Thymus (tissue), 11 donors: ENCODE data around the gene PCSK6. TPM values are rescaled to one million over a fixed set of nuclear protein-coding genes. Genes with fewer than 3 reads are reported as not detected.

Experiments used
- DNase-seq, 9 donors: peaks; one replicate each; pipeline ENCODE4 v3.0.0-alpha.2; 2013; ENCODE audit warnings: low spot score in 9 of 9, low read depth in 6 of 9, missing footprints in 1 of 9
- H3K27ac ChIP-seq, 2 donors: one replicate each; pipeline ENCODE4 v1.5.1; 2013; ENCODE audit warnings: control low read depth in 1 of 2, low read depth in 1 of 2, low read length in 1 of 2, mild to moderate bottlenecking in 1 of 2, moderate library complexity in 1 of 2
- H3K27me3 ChIP-seq, 2 donors: one replicate each; pipeline ENCODE4 v1.5.1; 2013; ENCODE audit warnings: low read length in 1 of 2; ENCODE audit not compliant: control insufficient read depth in 2 of 2, insufficient read depth in 1 of 2
- H3K36me3 ChIP-seq, 2 donors: one replicate each; pipeline ENCODE4 v1.5.1; 2013; ENCODE audit warnings: low read length in 1 of 2, mild to moderate bottlenecking in 1 of 2, moderate library complexity in 1 of 2; ENCODE audit not compliant: control insufficient read depth in 2 of 2, insufficient read depth in 2 of 2
- H3K4me1 ChIP-seq, 2 donors: one replicate each; pipeline ENCODE4 v1.5.1; 2013; ENCODE audit warnings: low read length in 2 of 2; ENCODE audit not compliant: control insufficient read depth in 2 of 2, insufficient read depth in 2 of 2
- H3K4me3 ChIP-seq, 2 donors: one replicate each; pipeline ENCODE4 v1.5.1; 2013; ENCODE audit warnings: low read length in 2 of 2, control low read depth in 1 of 2, mild to moderate bottlenecking in 1 of 2
- H3K9me3 ChIP-seq, 2 donors: one replicate each; pipeline ENCODE4 v1.5.1; 2013; ENCODE audit warnings: low read length in 1 of 2, mild to moderate bottlenecking in 1 of 2; ENCODE audit not compliant: control insufficient read depth in 2 of 2, insufficient read depth in 1 of 2
- WGBS: extraction: QIAGEN DNeasy Blood & Tissue Kit; methylation state at CpG from one replicate; pipeline ENCODE4 v1.1.7; 2013; 5-methylcytosine and 5-hydroxymethylcytosine counted together
- polyA plus RNA-seq: library from polyadenylated mRNA; stranded (reverse); fragments of 200-250 nt; gene quantifications from one replicate; pipeline ENCODE4 v1.2.3, GENCODE V29; 2013
- total RNA-seq: library from RNA; stranded (reverse); fragments of 120-200 nt; gene quantifications from one replicate; pipeline ENCODE4 v1.2.4, GENCODE V29; 2013
- donor health status: healthy.

The PCSK6 gene
- total and polyA plus RNA-seq, 2 donors: 10.1 to 10.5 TPM

GRCh38 chr15:101325263-101326025 lies 164.1 kb downstream of the PCSK6 start:
- H3K27ac ChIP-seq: no peak overlapping the region
- no peak overlapping the region for H3K4me3 ChIP-seq
- peaks cover 2 to 14% of the 10 kb centered on the region in 2 donors for H3K27me3 ChIP-seq
- H3K9me3 ChIP-seq: peaks cover 0 to 2% of the 10 kb centered on the region in 2 donors
- H3K36me3 ChIP-seq: no peaks in the 10 kb centered on the region
- no peak for DNase-seq
- H3K4me1 ChIP-seq: peaks cover 0 to 4% of the 10 kb centered on the region in 2 donors
- WGBS: 96% methylated on average over 19 of the region's 19 CpGs

- Histone ChIP-seq H3K9me3 (peaks cover 0 to 4% of the 10 kb centered on the region in 2 donors), H3K4me3 (no peak overlapping the region), H3K27me3 (peaks cover 2 to 20% of the 10 kb centered on the region in 2 donors), H3K4me1 (peaks cover 0 to 4% of the 10 kb centered on the region in 2 donors), H3K36me3 (no peaks in the 10 kb centered on the region), H3K27ac (no peak overlapping the region)
- 92% methylated on average over 13 of the region's 13 CpGs for WGBS
- DNase-seq: no peak
Measured at GRCh38 chr15:101324524-101325177, 164.9 kb downstream of the PCSK6 start.

- H3K36me3 ChIP-seq: no peaks in the 10 kb centered on the region
- 92% methylated on average over 21 of the region's 21 CpGs for WGBS
- no peak for DNase-seq
- peaks cover 2 to 24% of the 10 kb centered on the region in 2 donors for H3K27me3 ChIP-seq
- no peak overlapping the region for H3K27ac ChIP-seq
- peaks cover 0 to 4% of the 10 kb centered on the region in 2 donors for H3K9me3 ChIP-seq
- no peak overlapping the region for H3K4me3 ChIP-seq
- peaks cover 0 to 4% of the 10 kb centered on the region in 2 donors for H3K4me1 ChIP-seq
Measured at GRCh38 chr15:101323793-101324523, 165.5 kb downstream of the PCSK6 start.

- H3K36me3 ChIP-seq: no peaks in the 10 kb centered on the region
- peaks cover 0 to 4% of the 10 kb centered on the region in 2 donors for H3K4me1 ChIP-seq
- peaks cover 0 to 4% of the 10 kb centered on the region in 2 donors for H3K9me3 ChIP-seq
- WGBS: 91% methylated on average over 17 of the region's 17 CpGs
- no peak for DNase-seq
- peaks cover 2 to 28% of the 10 kb centered on the region in 2 donors for H3K27me3 ChIP-seq
- H3K4me3 ChIP-seq: no peak overlapping the region
- H3K27ac ChIP-seq: no peak overlapping the region
Measured at GRCh38 chr15:101322854-101323477, 166.5 kb downstream of the PCSK6 start.

- no peak for DNase-seq
- Histone ChIP-seq H3K27me3 (peaks cover 2 to 26% of the 10 kb centered on the region in 2 donors), H3K4me3 (no peak overlapping the region), H3K27ac (no peak overlapping the region), H3K36me3 (no peaks in the 10 kb centered on the region), H3K9me3 (peaks cover 0 to 4% of the 10 kb centered on the region in 2 donors), H3K4me1 (peaks cover 0 to 4% of the 10 kb centered on the region in 2 donors)
- WGBS: 95% methylated on average over 21 of the region's 21 CpGs
Measured at GRCh38 chr15:101322016-101322695, 167.4 kb downstream of the PCSK6 start.

- Histone ChIP-seq H3K4me3 (no peak overlapping the region), H3K36me3 (no peaks in the 10 kb centered on the region), H3K27me3 (peaks cover 2 to 24% of the 10 kb centered on the region in 2 donors), H3K9me3 (peaks cover 0 to 4% of the 10 kb centered on the region in 2 donors), H3K27ac (no peak overlapping the region), H3K4me1 (peaks cover 0 to 4% of the 10 kb centered on the region in 2 donors)
- 7% methylated on average over 21 of the region's 21 CpGs for WGBS
- DNase-seq: peak in 6 of 9 donors; percentile 21 to 70 (median 35)
Measured at GRCh38 chr15:101320501-101321052, 168.9 kb downstream of the PCSK6 start.

GRCh38 chr15:101318839-101319238 lies 170.7 kb downstream of the PCSK6 start:
- Histone ChIP-seq H3K36me3 (no peaks in the 10 kb centered on the region), H3K9me3 (peaks cover 0 to 4% of the 10 kb centered on the region in 2 donors), H3K4me1 (peaks cover 0 to 4% of the 10 kb centered on the region in 2 donors), H3K4me3 (no peak overlapping the region), H3K27ac (no peak overlapping the region), H3K27me3 (peaks cover 2 to 24% of the 10 kb centered on the region in 2 donors)
- 56% methylated on average over 7 of the region's 7 CpGs for WGBS
- DNase-seq: no peak

- H3K27ac ChIP-seq: no peak overlapping the region
- peaks cover 0 to 4% of the 10 kb centered on the region in 2 donors for H3K9me3 ChIP-seq
- H3K27me3 ChIP-seq: peaks cover 2 to 24% of the 10 kb centered on the region in 2 donors
- H3K36me3 ChIP-seq: no peaks in the 10 kb centered on the region
- H3K4me3 ChIP-seq: no peak overlapping the region
- no peak for DNase-seq
- H3K4me1 ChIP-seq: peaks cover 0 to 4% of the 10 kb centered on the region in 2 donors
- WGBS: 93% methylated on average over 20 of the region's 20 CpGs
Measured at GRCh38 chr15:101318147-101318819, 171.2 kb downstream of the PCSK6 start.
